PFSK-1 (cell line): Measurements from ENCODE around the gene TMEM158.

Source experiments
- POLR2AphosphoS5 ChIP-seq: IDR thresholded peaks from 2 replicates; pipeline ENCODE4 v1.6.1; 2012; ENCODE audit warnings: low read depth, mild to moderate bottlenecking, control low read depth, low read length, moderate library complexity
- REST ChIP-seq, 2 experiments: IDR thresholded peaks; 2 replicates each; pipeline versions ENCODE4 v1.6.1 to v1.8.0; 2011 to 2012; ENCODE audit warnings: low read depth in 2 of 2, low read length in 2 of 2, control low read depth in 1 of 2, inconsistent platforms in 1 of 2, mild to moderate bottlenecking in 1 of 2, moderate library complexity in 1 of 2; ENCODE audit not compliant: insufficient read depth in 1 of 2
- TAF1 ChIP-seq: IDR thresholded peaks from 2 replicates; pipeline ENCODE4 v1.6.1; 2012; ENCODE audit warnings: low read length, control low read depth, borderline replicate concordance; ENCODE audit not compliant: insufficient read depth

- TF ChIP-seq POLR2AphosphoS5, result no peak
- no peak for TF ChIP-seq REST (IDR thresholded peaks at IDR 0.05; ENCODE audit: insufficient read depth in 1 of 2, low read depth in 2 of 2, low read length in 2 of 2)
- TF ChIP-seq TAF1, result no peak
Measured at GRCh38 chr3:45216021-45216609, 10.0 kb downstream of the TMEM158 start.
